DOHH2 (cell line): ENCODE data around the gene VSTM2L.

Source experiments
- CTCF ChIP-seq: fragments of 200-600 bp; sonication (generic); IDR thresholded peaks from one replicate; pipeline ENCODE4 v1.5.1; 2014; ENCODE audit warnings: antibody characterized with exemption, mild to moderate bottlenecking, low read depth, low read length; ENCODE audit not compliant: poor library complexity, severe bottlenecking
- EZH2phosphoT487 ChIP-seq: fragments of 200-600 bp; sonication (generic); IDR thresholded peaks from 2 replicates; pipeline ENCODE4 v1.6.1; 2017; ENCODE audit warnings: borderline replicate concordance, mild to moderate bottlenecking, antibody characterized with exemption, low read length, moderate library complexity, mixed read lengths

GRCh38 chr20:37892001-37892400 lies 10.9 kb upstream of the VSTM2L start:
- TF ChIP-seq CTCF (no peak), EZH2phosphoT487 (no peak)
